ENCODE measurements around the gene NSDHL.

DNA sequence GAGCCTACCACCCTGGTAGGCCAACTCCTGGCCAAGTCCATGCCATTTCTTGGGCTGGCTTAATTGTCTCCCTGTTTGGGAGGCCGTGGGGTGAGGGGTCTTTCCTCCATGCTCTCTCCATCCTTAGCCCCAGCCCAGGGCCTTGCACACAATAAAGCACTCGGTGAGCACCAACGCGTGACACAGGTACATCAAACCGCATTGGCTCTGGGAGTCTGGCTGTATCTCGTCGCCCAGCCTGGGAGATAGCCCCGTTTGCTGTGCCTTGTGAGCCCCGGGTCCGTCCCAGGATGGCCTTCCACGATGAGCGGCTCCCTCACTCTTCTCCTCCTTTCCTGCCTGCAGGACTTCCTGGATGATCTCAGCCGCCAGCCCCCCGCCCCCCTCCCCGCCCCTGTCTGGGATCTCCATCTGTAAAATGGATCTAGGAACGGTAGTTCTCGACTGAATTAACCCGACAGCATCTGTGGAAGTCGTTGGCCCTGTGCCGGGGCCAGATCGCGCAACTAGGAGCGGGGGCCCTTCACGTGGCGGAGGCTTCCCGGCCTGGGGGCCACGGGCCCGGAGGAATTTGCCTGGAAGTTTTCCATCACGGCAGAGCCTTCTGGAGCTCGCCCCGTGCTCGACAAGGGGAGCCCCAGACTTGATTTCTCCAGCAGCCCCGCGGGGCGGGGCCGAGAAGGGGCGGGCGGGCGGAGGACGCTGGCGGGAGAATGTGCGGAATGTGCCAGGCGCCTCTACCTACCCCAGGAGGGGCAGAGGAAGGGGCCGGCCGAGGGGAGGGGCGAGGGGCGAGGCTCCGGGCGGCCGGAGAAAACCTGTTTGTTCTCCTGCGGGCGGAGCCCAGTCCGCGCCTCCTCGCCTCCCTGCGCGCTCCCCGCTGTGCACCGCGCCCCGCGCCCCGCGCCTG lies 66.6 kb downstream of the NSDHL start, which contains the start of gene ZNF185:
- TF ChIP-seq, protein P1, sequence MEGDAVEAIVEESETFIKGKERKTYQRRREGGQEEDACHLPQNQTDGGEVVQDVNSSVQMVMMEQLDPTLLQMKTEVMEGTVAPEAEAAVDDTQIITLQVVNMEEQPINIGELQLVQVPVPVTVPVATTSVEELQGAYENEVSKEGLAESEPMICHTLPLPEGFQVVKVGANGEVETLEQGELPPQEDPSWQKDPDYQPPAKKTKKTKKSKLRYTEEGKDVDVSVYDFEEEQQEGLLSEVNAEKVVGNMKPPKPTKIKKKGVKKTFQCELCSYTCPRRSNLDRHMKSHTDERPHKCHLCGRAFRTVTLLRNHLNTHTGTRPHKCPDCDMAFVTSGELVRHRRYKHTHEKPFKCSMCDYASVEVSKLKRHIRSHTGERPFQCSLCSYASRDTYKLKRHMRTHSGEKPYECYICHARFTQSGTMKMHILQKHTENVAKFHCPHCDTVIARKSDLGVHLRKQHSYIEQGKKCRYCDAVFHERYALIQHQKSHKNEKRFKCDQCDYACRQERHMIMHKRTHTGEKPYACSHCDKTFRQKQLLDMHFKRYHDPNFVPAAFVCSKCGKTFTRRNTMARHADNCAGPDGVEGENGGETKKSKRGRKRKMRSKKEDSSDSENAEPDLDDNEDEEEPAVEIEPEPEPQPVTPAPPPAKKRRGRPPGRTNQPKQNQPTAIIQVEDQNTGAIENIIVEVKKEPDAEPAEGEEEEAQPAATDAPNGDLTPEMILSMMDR (conservative IDR thresholded peaks at IDR 0.05 in 1 of 2, IDR thresholded peaks at IDR 0.05 in 1 of 2; ENCODE audit: extremely low read depth in 1 of 2, insufficient read depth in 1 of 2, low read depth in 1 of 2, low read length in 2 of 2), result no peak
- TF ChIP-seq EZH2 (IDR thresholded peaks at IDR 0.05; ENCODE audit: borderline replicate concordance, low read length), result no peak
